DMS53 treated with DMSO at 0.1 percent for 48 hours (cell line): ENCODE results near the gene CEP70.
"Not testable (repeated sequence)": the region's sequence is repeated elsewhere in the genome, so short reads cannot be mapped to it uniquely, and the experiment has no call there.

Source experiments
- DNase-seq: peaks from one replicate; lab custom pipeline; 2025; ENCODE audit not compliant: unreplicated experiment; lab: John Stamatoyannopoulos, UW

Gene CEP70

GRCh38 chr3:138593488-138594149, 441 bp downstream of the CEP70 start:
- no peak for DNase-seq

- DNase-seq = no peak
Measured at GRCh38 chr3:138591392-138591791, 2.7 kb downstream of the CEP70 start.

DNA sequence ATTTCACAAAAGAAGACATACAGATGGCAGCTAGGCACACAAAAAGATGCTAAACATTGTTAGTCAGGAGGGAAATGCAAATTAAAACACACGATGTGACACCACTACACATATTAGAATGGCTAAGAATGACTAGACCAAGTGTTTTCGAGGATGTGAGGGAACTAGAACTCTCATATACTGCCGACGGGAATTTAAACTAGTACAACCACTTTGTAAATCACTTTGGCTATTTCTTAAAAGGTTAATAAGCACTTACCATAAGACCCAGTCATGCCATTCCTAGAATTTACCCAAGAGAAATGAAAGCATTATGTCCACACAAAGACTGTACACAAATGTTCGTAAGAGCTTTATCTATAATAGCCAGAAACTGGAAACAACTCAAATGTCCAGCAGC, 5.6 kb downstream of the CEP70 start:
- DNase-seq = no peak

- no peak for DNase-seq
Measured at GRCh38 chr3:138587374-138587773, 6.7 kb downstream of the CEP70 start.

- no peak for DNase-seq
Measured at GRCh38 chr3:138578961-138579574, 15.0 kb downstream of the CEP70 start.

DNA sequence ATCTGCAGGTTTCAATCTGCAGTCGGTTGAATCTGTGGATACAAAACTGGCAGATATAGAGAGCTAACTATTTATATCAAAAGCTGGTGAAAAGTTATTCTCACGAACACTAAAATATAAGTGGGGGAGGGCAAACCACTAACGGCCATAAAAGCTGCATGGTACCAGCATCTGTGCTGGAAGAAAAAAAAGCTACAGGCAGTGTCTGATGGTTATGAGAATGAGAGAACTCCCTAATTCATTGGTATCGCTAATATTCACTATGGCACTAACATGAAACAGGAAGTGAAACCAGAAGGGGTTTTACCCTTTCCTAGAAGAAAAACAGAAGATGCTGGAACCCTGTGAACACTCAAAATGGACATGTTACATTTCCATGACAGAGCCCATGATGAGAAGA, 15.9 kb downstream of the CEP70 start:
- DNase-seq = no peak

DNA sequence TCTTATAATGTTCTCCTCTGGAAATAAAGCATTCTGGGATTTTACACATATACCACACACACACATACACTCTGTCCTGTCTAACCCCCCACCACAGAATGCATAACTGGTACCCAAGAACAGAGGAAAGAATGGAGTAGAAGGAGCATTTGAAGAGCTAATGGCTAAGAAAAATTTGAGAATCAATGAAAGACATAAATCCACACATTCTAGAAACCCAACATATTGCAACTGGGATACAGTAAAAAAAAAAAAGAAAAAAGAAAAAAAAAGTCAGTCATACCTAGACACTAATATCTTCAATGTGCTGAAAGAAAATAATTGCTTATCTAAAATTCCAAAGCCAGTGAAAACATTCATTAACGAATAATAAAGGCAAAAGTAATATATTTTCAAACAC, 20.9 kb downstream of the CEP70 start:
- no peak for DNase-seq

GRCh38 chr3:138569624-138570023, 24.4 kb downstream of the CEP70 start:
- not testable (repeated sequence) for DNase-seq

GRCh38 chr3:138569090-138569489, 25.0 kb downstream of the CEP70 start:
- no peak for DNase-seq

DNA sequence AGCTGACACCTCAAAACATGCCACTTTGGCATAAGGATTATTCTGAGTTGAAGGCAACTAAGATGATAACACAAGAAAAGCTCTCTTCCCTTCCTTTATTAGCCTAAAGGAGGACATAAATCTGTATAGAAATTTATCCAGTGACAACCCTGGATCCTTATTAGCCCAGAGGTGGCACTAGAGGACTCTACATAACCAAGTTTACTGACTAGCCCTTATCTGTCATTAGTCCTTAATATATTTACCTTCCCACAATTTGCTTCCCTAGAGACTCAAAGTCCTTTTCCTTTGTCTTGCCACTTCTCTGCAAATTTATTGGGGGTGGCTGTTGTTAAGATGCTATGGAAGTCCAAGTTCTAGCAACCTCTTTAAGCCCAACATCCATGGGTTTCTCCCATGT, 26.7 kb downstream of the CEP70 start:
- no peak for DNase-seq

- not testable (repeated sequence) for DNase-seq
Measured at GRCh38 chr3:138566293-138566692, 27.8 kb downstream of the CEP70 start.

- DNase-seq = not testable (repeated sequence)
Measured at GRCh38 chr3:138562902-138563301, 31.2 kb downstream of the CEP70 start.

DNA sequence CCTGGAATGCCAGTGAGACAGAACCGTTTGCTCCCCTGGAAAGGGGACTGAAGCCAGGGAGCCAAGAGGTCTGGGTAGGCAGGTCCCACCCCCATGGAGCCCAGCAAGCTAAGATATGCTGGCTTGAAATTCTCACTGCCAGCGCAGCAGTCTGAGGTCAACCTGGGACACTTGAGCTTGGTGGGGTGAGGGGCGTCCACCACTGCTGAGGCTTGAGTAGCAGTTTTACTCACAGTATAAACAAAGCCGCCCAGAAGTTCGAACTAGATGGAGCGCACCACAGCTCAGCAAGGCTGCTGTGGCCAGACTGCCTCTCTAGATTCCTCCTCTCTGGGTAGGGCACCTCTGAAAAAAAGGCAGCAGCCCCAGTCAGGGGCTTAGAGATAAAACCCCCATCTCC, 33.6 kb downstream of the CEP70 start:
- no peak for DNase-seq

DNA sequence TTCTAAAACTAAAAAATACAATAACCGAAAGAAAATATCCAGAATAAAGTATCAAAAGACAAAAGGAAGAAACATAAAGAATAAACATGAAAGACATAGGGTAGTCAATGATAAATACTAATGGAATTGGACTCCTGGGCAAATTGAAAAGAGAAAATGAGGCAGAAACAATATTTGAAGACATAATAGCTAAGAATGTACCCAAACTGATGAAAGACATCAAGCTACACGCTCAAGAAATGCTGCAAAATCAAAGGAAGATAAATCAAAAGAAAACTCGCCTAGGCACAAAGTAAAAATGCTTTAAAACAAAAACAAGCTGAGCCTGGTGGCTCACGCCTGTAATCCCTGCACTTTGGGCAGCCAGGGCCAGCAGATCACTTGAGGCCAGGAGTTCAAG, 34.9 kb downstream of the CEP70 start:
- DNase-seq = no peak

GRCh38 chr3:138554775-138555174, 39.3 kb downstream of the CEP70 start:
- DNase-seq = not testable (repeated sequence)

DNA sequence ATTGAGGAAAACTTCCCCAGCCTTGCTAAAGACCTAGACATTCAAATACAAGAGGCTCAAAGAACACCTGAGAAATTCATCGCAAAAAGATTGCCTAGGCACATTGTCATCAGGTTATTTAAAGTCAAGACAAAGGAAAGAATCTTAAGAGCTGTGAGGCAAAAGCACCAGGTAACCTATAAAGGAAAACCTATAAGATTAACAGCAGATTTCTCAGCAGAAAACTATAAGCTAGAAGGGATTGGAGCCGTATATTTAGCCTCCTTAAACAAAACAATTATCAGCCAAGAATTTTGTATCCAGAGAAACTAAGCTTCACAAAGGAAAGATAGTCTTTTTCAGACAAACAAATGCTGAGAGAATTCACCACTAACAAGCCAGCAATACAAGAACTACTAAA, 43.1 kb downstream of the CEP70 start:
- DNase-seq = not testable (repeated sequence)

- no peak for DNase-seq
Measured at GRCh38 chr3:138549179-138549977, 44.7 kb downstream of the CEP70 start.

DNA sequence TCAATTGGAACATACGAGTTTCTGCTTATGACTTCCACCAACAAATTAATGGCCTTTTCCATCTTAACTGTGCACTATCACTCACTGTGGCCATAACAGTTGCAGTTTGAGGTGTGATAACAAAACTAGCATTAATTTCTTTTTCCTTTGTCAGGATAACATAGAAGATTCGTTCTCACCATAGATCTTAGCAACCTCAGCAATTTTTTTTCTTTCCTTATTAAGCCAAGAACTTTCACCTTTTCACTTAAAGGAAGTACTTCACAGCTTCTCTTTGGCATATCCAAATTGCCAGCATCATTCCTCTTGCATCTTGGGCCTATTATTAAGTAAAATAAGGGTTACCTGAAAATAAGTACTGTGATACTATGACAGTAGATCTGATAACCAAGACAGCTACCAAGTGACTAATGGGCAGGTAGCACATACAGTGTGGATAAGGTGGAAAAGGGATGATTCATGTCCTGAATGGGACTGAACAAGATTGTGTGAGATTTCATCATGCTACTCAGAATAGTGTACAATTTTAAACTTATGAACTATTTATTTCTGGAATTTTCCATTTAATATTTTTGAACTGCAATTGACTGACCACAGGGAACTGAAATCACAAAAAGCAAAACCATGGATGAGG, 46.6 kb downstream of the CEP70 start:
- DNase-seq = no peak

DNA sequence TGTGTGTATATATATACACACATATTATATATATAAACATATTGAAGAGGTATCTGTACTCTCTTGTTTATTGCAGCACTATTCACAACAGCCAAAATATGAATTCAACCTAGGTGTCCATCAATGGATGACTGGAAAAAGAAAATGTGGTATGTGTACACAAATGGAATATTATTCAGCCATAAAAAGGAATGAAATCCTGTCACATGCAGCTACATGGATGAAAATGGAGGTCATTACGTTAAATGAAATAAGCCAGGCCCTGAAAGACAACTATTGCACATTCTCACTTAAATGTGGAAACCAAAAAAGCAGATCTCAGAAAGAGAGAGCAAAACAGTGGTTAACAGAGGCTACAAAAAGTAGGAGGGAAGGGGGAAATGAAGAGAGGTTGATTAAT, 49.5 kb downstream of the CEP70 start:
- DNase-seq = no peak

- DNase-seq = no peak
Measured at GRCh38 chr3:138542977-138543376, 51.1 kb downstream of the CEP70 start.

DNA sequence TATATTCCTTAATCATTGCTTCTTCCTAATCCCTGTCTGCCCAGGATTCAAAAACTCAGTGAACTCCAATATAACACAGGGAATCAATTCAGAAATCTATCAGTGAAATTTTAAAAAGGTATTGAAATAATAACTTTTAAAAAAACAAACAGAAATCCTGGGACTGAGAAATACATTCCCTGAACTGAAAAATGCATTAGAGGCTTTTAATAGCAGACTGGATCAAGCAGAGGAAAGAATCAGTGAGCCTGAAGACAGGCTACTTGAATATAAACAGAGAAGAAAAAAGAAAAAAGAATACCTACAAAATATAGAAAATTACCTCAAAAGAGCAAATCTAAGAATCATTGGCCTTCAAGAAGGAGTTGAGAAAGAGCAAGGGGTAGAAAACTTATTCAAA, 54.7 kb downstream of the CEP70 start:
- no peak for DNase-seq

- DNase-seq = not testable (repeated sequence)
Measured at GRCh38 chr3:138521445-138521844, 72.6 kb downstream of the CEP70 start.
